DND-41 (cell line): ENCODE measurements around the gene DNM2.

ENCODE experiments used
- ATAC-seq: fragments of 200-7000 bp; cut with Tn5 transposase; 3 replicates; pipeline ENCODE4 v1.9.1; 2021; ENCODE audit warnings: low read depth; ENCODE audit not compliant: insufficient read depth
- DNase-seq: peaks from one replicate; pipeline ENCODE4 v3.0.0-alpha.2; 2020
- H2AFZ ChIP-seq: 2 replicates; pipeline ENCODE4 v1.6.0; 2012; ENCODE audit warnings: low read depth, low read length
- H3K27ac ChIP-seq: 2 replicates; pipeline ENCODE4 v1.5.1; 2012; ENCODE audit warnings: low read length, inconsistent platforms
- H3K27me3 ChIP-seq: fragments of 200-600 bp; sonication (generic); 2 replicates; pipeline ENCODE4 v1.6.0; 2012; ENCODE audit warnings: low read length, mild to moderate bottlenecking, inconsistent platforms; ENCODE audit not compliant: insufficient read depth, poor library complexity
- H3K36me3 ChIP-seq: 2 replicates; pipeline ENCODE4 v1.5.1; 2012; ENCODE audit warnings: low read length, inconsistent platforms; ENCODE audit not compliant: insufficient read depth
- H3K4me1 ChIP-seq: 2 replicates; pipeline ENCODE4 v1.5.1; 2012; ENCODE audit warnings: mild to moderate bottlenecking, low read length; ENCODE audit not compliant: insufficient read depth
- H3K4me2 ChIP-seq: 2 replicates; pipeline ENCODE4 v1.6.0; 2012; ENCODE audit warnings: mild to moderate bottlenecking, moderate library complexity, low read length, inconsistent platforms; ENCODE audit not compliant: insufficient read depth
- H3K4me3 ChIP-seq, 2 experiments: fragments of 200-600 bp in 1 of 2; shearing (Covaris generic) in 1 of 2; 2 replicates each; pipeline ENCODE4 v1.5.1; 2012 to 2016; ENCODE audit warnings: inconsistent platforms in 2 of 2, low read length in 2 of 2, mild to moderate bottlenecking in 2 of 2, low read depth in 1 of 2, moderate library complexity in 1 of 2
- H3K79me2 ChIP-seq: 2 replicates; pipeline ENCODE4 v1.6.0; 2012; ENCODE audit warnings: low read length, inconsistent platforms; ENCODE audit not compliant: insufficient read depth
- H3K9ac ChIP-seq: 2 replicates; pipeline ENCODE4 v1.6.0; 2012; ENCODE audit warnings: low read depth, mild to moderate bottlenecking, inconsistent platforms, low read length, moderate library complexity
- H3K9me3 ChIP-seq: 2 replicates; pipeline ENCODE4 v1.5.1; 2012; ENCODE audit warnings: low read length, moderate library complexity, mild to moderate bottlenecking, inconsistent platforms; ENCODE audit not compliant: insufficient read depth, severe bottlenecking
- H4K20me1 ChIP-seq: 2 replicates; pipeline ENCODE4 v1.6.0; 2012; ENCODE audit warnings: low read length; ENCODE audit not compliant: insufficient read depth
- EZH2 ChIP-seq: IDR thresholded peaks from 3 replicates; pipeline ENCODE4 v1.6.1; 2012; ENCODE audit warnings: borderline replicate concordance, low read depth, mild to moderate bottlenecking, moderate library complexity, low read length, inconsistent platforms; ENCODE audit not compliant: severe bottlenecking
- TF ChIP-seq, protein P1 (sequence below): IDR thresholded peaks from 2 replicates; pipeline ENCODE4 v1.5.1; 2012; ENCODE audit warnings: borderline replicate concordance, low read length, moderate library complexity, mild to moderate bottlenecking; ENCODE audit not compliant: poor library complexity, severe bottlenecking; ENCODE audit errors: extremely low read depth

Gene DNM2

DNA sequence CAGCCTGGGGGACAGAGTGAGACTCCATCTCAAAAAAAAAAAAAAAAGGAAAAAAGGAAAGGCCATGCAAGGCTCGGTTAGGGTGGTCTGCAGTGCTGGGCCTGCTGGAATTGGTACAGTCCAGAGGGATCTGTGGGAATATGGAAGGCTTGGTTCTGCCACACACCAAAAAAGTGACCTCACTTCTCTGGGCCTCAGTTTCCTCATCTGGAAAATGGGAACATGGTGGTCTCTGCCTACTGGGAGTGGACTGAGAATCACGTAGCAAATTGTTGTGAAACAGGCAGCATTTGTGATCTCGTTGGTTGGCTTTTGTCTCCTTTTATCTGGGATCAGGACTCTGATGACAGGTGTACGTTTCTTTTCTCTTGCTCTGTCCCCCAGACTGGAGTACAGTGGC lies 7.5 kb downstream of the DNM2 start:
- TF ChIP-seq EZH2: no peak
- TF ChIP-seq, protein P1, sequence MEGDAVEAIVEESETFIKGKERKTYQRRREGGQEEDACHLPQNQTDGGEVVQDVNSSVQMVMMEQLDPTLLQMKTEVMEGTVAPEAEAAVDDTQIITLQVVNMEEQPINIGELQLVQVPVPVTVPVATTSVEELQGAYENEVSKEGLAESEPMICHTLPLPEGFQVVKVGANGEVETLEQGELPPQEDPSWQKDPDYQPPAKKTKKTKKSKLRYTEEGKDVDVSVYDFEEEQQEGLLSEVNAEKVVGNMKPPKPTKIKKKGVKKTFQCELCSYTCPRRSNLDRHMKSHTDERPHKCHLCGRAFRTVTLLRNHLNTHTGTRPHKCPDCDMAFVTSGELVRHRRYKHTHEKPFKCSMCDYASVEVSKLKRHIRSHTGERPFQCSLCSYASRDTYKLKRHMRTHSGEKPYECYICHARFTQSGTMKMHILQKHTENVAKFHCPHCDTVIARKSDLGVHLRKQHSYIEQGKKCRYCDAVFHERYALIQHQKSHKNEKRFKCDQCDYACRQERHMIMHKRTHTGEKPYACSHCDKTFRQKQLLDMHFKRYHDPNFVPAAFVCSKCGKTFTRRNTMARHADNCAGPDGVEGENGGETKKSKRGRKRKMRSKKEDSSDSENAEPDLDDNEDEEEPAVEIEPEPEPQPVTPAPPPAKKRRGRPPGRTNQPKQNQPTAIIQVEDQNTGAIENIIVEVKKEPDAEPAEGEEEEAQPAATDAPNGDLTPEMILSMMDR: no peak
- no peak overlapping the region for H3K4me2 ChIP-seq

DNA sequence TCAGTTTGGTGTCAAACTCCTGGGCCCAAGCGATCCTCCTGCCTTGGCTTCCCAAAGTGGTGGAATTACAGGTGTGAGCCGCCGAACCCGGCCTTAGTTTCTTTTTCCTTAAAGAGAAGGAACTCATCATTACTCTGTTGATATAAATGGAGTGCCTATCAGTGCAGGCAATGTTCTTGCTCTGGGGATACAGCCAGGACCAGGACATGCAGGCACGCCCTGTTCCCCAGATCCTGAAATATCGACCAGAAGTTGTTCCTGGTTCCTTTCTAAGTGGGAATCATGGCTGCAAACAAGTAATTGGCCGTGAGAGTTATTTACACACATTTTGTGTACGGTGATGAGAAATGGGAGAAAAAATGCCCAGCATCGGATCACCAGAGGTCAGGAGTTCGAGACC lies 8.4 kb downstream of the DNM2 start:
- Histone ChIP-seq H3K4me1 (peaks cover 7% of the 10 kb centered on the region; the same call in 1 of the 2 replicates), H3K4me2 (no peak overlapping the region), H4K20me1 (peaks cover 83% of the 10 kb centered on the region), H2AFZ (no peak overlapping the region), H3K36me3 (peaks cover 43% of the 10 kb centered on the region), H3K27ac (no peak overlapping the region), H3K9me3 (no peaks in the 10 kb centered on the region), H3K79me2 (peaks cover 98% of the 10 kb centered on the region), H3K27me3 (no peaks in the 10 kb centered on the region), H3K9ac (no peak overlapping the region), H3K4me3 (no peak overlapping the region)
- TF ChIP-seq EZH2: no peak
- TF ChIP-seq, protein P1: no peak
- DNase-seq: no peak
- ATAC-seq: no peak

More for the DNA sequence above, 7.5 kb downstream of the DNM2 start:
- no peaks in the 10 kb centered on the region for H3K9me3 ChIP-seq
- H3K4me3 ChIP-seq: no peak overlapping the region
- no peak overlapping the region for H3K27ac ChIP-seq
- H3K4me1 ChIP-seq: peaks cover 12% of the 10 kb centered on the region; the same call in 1 of the 2 replicates
- no peak overlapping the region for H3K9ac ChIP-seq
- peaks cover 48% of the 10 kb centered on the region for H3K36me3 ChIP-seq
- H3K27me3 ChIP-seq: no peaks in the 10 kb centered on the region
- H2AFZ ChIP-seq: no peak overlapping the region
- H3K79me2 ChIP-seq: peaks cover 98% of the 10 kb centered on the region
- ATAC-seq: no peak
- peaks cover 84% of the 10 kb centered on the region for H4K20me1 ChIP-seq
- no peak for DNase-seq

DNA sequence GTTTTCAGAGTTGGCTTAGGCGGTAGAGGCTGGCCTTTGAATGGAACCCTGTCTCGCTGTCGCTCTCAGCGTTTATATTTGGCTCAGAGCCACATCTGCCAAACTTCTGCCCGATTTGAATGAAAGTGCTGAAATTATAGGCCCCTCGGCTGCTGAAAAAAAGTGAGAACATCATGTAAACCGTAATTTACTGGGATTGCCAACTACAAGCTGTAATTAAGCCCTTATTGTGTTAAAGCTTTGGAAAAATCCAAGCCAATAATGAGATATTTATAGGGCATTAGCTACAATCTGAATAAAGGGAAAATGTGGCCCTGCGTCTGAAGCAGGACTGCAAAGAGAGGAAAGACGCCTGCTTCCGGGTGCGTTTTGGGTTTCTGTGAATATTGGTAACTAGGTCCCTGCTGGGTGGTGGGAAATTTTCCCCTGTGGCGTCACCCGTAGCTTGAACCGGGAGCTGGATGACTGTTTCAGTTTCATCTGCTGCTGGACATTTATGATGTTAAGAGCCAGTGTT lies 9.9 kb downstream of the DNM2 start:
- H3K79me2 ChIP-seq: peaks cover 97% of the 10 kb centered on the region
- no peak overlapping the region for H3K9ac ChIP-seq
- no peaks in the 10 kb centered on the region for H3K4me1 ChIP-seq
- no peak overlapping the region for H3K27ac ChIP-seq
- H3K9me3 ChIP-seq: no peaks in the 10 kb centered on the region
- no peaks in the 10 kb centered on the region for H3K27me3 ChIP-seq
- no peak for DNase-seq
- TF ChIP-seq, protein P1: no peak
- TF ChIP-seq EZH2: no peak
- no peak overlapping the region for H2AFZ ChIP-seq
- ATAC-seq: no peak
- no peak overlapping the region for H3K4me3 ChIP-seq
- H4K20me1 ChIP-seq: peaks cover 75% of the 10 kb centered on the region
- H3K36me3 ChIP-seq: peaks cover 35% of the 10 kb centered on the region
- H3K4me2 ChIP-seq: no peak overlapping the region
